ENCODE results near the gene DOCK10. TPM values are rescaled to one million over a fixed set of nuclear protein-coding genes. Genes with fewer than 3 reads are reported as not detected.

The DOCK10 gene
- total and polyA plus RNA-seq, 2 donors (not counting 1 experiment from before 2014, with no cell fraction given): 49.5 to 139 TPM

DNA sequence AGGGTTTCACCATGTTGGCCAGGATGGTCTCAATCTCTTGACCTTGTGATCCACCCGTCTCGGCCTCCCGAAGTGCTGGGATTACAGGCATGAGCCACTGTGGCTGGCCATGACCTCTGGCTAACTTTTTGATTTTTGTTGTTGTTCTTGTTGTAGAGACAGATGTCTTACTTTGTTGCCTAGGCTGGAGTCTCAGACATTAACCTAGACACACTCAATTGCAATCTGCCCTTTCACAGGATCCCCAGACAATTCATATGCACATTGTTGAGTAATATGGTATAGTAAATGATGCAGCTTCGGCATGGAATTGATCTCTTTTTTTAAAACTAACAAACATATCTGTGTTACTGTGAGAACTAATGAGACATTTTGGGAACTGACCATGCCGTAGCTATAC lies 195.6 kb downstream of the DOCK10 start:
- intact Hi-C loops (cut with micrococcal nuclease): no loop called here
- Histone ChIP-seq H3K4me2 (replicated peaks; ENCODE audit: low read depth, low read length, poor library complexity, severe bottlenecking) (no peak overlapping the region), H3K9ac (ENCODE audit: low read length) (no peak overlapping the region), H3K27ac (ENCODE audit: low read length in 2 of 2) (no peak overlapping the region), H3K4me3 (ENCODE audit: control extremely low read depth in 1 of 5, extremely low read depth in 1 of 5, insufficient read depth in 1 of 5, low read depth in 2 of 5, low read length in 4 of 5) (no peak overlapping the region), H3K36me3 (replicated peaks in 1 of 2; ENCODE audit: control extremely low read depth in 1 of 2, control insufficient read depth in 1 of 2, extremely low read depth in 1 of 2, insufficient read depth in 2 of 2, low read length in 1 of 2) (peaks cover 8 to 89% of the 10 kb centered on the region in 2 experiments), H3K4me1 (ENCODE audit: control insufficient read depth in 2 of 2, insufficient read depth in 2 of 2, low read length in 2 of 2) (no peaks in the 10 kb centered on the region), H3K9me3 (ENCODE audit: control extremely low read depth in 1 of 3, control insufficient read depth in 2 of 3, insufficient read depth in 1 of 3, low read length in 2 of 3) (no peaks in the 10 kb centered on the region), H3K79me2 (ENCODE audit: control insufficient read depth, insufficient read depth, low read length) (no peaks in the 10 kb centered on the region), H2AFZ (ENCODE audit: insufficient read depth, low read depth, low read length, poor library complexity, severe bottlenecking) (no peak overlapping the region), H4K20me1 (ENCODE audit: control insufficient read depth, insufficient read depth, low read length, poor library complexity, severe bottlenecking) (no peaks in the 10 kb centered on the region), H3K27me3 (replicated peaks in 1 of 4; ENCODE audit: control extremely low read depth in 1 of 4, control insufficient read depth in 3 of 4, insufficient read depth in 4 of 4, low read length in 3 of 4) (no peaks in the 10 kb centered on the region)
- WGBS (ENCODE audit: insufficient coverage): no CpG with 5 or more reads among the region's 5 CpGs
- no peaks in the 10 kb centered on the region for H3K27me3 Mint-ChIP-seq
- CTCF ChIA-PET: no interaction called here
- no peak overlapping the region for H3K4me3 Mint-ChIP-seq
- TF ChIP-seq, protein P1, sequence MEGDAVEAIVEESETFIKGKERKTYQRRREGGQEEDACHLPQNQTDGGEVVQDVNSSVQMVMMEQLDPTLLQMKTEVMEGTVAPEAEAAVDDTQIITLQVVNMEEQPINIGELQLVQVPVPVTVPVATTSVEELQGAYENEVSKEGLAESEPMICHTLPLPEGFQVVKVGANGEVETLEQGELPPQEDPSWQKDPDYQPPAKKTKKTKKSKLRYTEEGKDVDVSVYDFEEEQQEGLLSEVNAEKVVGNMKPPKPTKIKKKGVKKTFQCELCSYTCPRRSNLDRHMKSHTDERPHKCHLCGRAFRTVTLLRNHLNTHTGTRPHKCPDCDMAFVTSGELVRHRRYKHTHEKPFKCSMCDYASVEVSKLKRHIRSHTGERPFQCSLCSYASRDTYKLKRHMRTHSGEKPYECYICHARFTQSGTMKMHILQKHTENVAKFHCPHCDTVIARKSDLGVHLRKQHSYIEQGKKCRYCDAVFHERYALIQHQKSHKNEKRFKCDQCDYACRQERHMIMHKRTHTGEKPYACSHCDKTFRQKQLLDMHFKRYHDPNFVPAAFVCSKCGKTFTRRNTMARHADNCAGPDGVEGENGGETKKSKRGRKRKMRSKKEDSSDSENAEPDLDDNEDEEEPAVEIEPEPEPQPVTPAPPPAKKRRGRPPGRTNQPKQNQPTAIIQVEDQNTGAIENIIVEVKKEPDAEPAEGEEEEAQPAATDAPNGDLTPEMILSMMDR (IDR thresholded peaks at IDR 0.05): no peak
- TF ChIP-seq EZH2 (IDR thresholded peaks at IDR 0.05; ENCODE audit: borderline replicate concordance, insufficient read depth, low read depth, low read length, poor library complexity, severe bottlenecking): no peak
- ATAC-seq (ENCODE audit: low read depth) (no peak), DNase-seq (no peak)
- H3K4me1 Mint-ChIP-seq: no peaks in the 10 kb centered on the region
- H3K27ac Mint-ChIP-seq: no peak overlapping the region
- POLR2A ChIA-PET: interaction anchor here (0.7 kb wide), 1 partner anchor 128 kb away, joined by 5 read pairs; no protein-coding TSS in a partner anchor
- no peaks in the 10 kb centered on the region for H3K9me3 Mint-ChIP-seq (ENCODE audit: insufficient read depth)

DNA sequence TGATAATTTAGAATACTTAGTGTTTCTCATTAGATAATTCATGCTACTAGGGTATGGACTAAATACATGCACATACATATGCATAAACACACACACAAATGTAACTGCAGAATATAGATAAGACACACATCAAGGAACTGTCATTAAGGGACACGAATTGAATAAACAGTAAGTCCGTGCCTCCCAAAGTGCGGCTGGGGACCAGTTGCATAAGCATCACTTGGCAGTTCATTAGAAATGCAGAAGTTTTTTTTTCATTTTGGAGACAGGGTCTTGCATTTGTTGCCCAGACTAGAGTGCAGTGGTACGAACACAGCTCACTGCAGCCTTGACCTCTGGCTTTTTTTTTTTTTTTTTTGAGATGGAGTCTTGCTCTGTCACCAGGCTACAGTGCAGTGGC lies 196.1 kb downstream of the DOCK10 start:
- H3K27ac Mint-ChIP-seq: no peak overlapping the region
- ChIA-PET CTCF (interaction anchor here (1.4 to 1.6 kb wide), 2 partner anchors 15 to 156 kb away, joined by 4 read pairs; no protein-coding TSS in a partner anchor), POLR2A (interaction anchor here (0.7 kb wide), 1 partner anchor 129 kb away, joined by 5 read pairs; no protein-coding TSS in a partner anchor)
- no peaks in the 10 kb centered on the region for H3K27me3 ChIP-seq (replicated peaks in 1 of 4; ENCODE audit: control extremely low read depth in 1 of 4, control insufficient read depth in 3 of 4, insufficient read depth in 4 of 4, low read length in 3 of 4)
- H3K9me3 ChIP-seq (ENCODE audit: control extremely low read depth in 1 of 3, control insufficient read depth in 2 of 3, insufficient read depth in 1 of 3, low read length in 2 of 3): no peaks in the 10 kb centered on the region
- no peak overlapping the region for H3K4me3 Mint-ChIP-seq
- WGBS (ENCODE audit: insufficient coverage): 100% methylated on average over 3 of the region's 4 CpGs
- no peak overlapping the region for H3K4me3 ChIP-seq (ENCODE audit: control extremely low read depth in 1 of 5, extremely low read depth in 1 of 5, insufficient read depth in 1 of 5, low read depth in 2 of 5, low read length in 4 of 5)
- no peaks in the 10 kb centered on the region for H3K79me2 ChIP-seq (ENCODE audit: control insufficient read depth, insufficient read depth, low read length)
- intact Hi-C loops (cut with micrococcal nuclease): no loop called here
- DNase-seq (no peak), ATAC-seq (ENCODE audit: low read depth) (no peak)
- H3K4me1 ChIP-seq (ENCODE audit: control insufficient read depth in 2 of 2, insufficient read depth in 2 of 2, low read length in 2 of 2): no peaks in the 10 kb centered on the region
- no peak for TF ChIP-seq EZH2 (IDR thresholded peaks at IDR 0.05; ENCODE audit: borderline replicate concordance, insufficient read depth, low read depth, low read length, poor library complexity, severe bottlenecking)
- TF ChIP-seq, protein P1 (IDR thresholded peaks at IDR 0.05): no peak
- H3K36me3 ChIP-seq (replicated peaks in 1 of 2; ENCODE audit: control extremely low read depth in 1 of 2, control insufficient read depth in 1 of 2, extremely low read depth in 1 of 2, insufficient read depth in 2 of 2, low read length in 1 of 2): peaks cover 8 to 90% of the 10 kb centered on the region in 2 experiments
- H2AFZ ChIP-seq (ENCODE audit: insufficient read depth, low read depth, low read length, poor library complexity, severe bottlenecking): no peak overlapping the region
- H3K9me3 Mint-ChIP-seq (ENCODE audit: insufficient read depth): no peaks in the 10 kb centered on the region
- H3K9ac ChIP-seq (ENCODE audit: low read length): no peak overlapping the region
- no peaks in the 10 kb centered on the region for H3K27me3 Mint-ChIP-seq
- H3K4me1 Mint-ChIP-seq: no peaks in the 10 kb centered on the region
- no peak overlapping the region for H3K27ac ChIP-seq (ENCODE audit: low read length in 2 of 2)
- no peaks in the 10 kb centered on the region for H4K20me1 ChIP-seq (ENCODE audit: control insufficient read depth, insufficient read depth, low read length, poor library complexity, severe bottlenecking)
- no peak overlapping the region for H3K4me2 ChIP-seq (replicated peaks; ENCODE audit: low read depth, low read length, poor library complexity, severe bottlenecking)
